HCT116 (cell line): ENCODE measurements around the gene KCND2. TPM values are rescaled to one million over a fixed set of nuclear protein-coding genes. Genes with fewer than 3 reads are reported as not detected.
A peak's percentile ranks its signal among the peaks of the same experiment; 100 is the strongest.

Experiments used
- ATAC-seq: fragments of 200-7000 bp; cut with Tn5 transposase; 2 replicates; pipeline ENCODE4 v1.9.1; 2020; ENCODE audit warnings: mild to moderate bottlenecking, moderate library complexity
- BruUV-seq: library from RNA; stranded (reverse); fragments of 400-500 nt; replicated peaks from 2 replicates; lab custom pipeline; 2021; lab: Mats Ljungman, UMichigan
- CTCF ChIA-PET: fragments of 300-600 bp; sonication (Branson Sonifier 250); formaldehyde crosslinking; loops from one replicate; lab custom pipeline; 2021; ENCODE audit warnings: antibody characterized with exemption; lab: Charles Lee
- POLR2A ChIA-PET: fragments of 300-600, 350-600 bp; sonication (Branson Sonifier 250); formaldehyde crosslinking; loops from one replicate; lab custom pipeline; 2021; ENCODE audit warnings: antibody characterized with exemption; lab: Charles Lee
- RAD21 ChIA-PET, 2 experiments: fragments of 300-600 bp; sonication (Branson Sonifier 250); formaldehyde crosslinking; loops; one replicate each; lab custom pipeline; 2023; ENCODE audit warnings: low total read pairs in 2 of 2; ENCODE audit not compliant: uncharacterized antibody in 2 of 2, unreplicated experiment in 2 of 2, low non-redundant PET in 1 of 2; lab: Charles Lee
- DNase-seq: peaks from one replicate; pipeline ENCODE4 v3.0.0-alpha.2; 2010; ENCODE audit warnings: low read depth, low spot score
- H2AFZ ChIP-seq: fragments of 200-600 bp; shearing (Covaris generic), sonication (generic); 2 replicates; pipeline ENCODE4 v1.6.1; 2017; ENCODE audit warnings: low read depth, mixed run types, mixed read lengths, antibody characterized with exemption, low read length; ENCODE audit not compliant: poor library complexity, severe bottlenecking
- H3K27ac ChIP-seq: 2 replicates; pipeline ENCODE4 v1.5.1; 2012; ENCODE audit warnings: low read depth, low read length
- H3K27me3 ChIP-seq: fragments of 200-600 bp; sonication (generic); 2 replicates; pipeline ENCODE4 v1.6.1; 2016; ENCODE audit warnings: mixed run types, low read length, mixed read lengths; ENCODE audit not compliant: insufficient read depth
- H3K36me3 ChIP-seq, 2 experiments: fragments of 200-500 bp in 1 of 2; fragments of 200-600 bp in 1 of 2; sonication (Bioruptor generic) in 1 of 2; sonication (generic) in 1 of 2; 2 replicates each; pipeline versions ENCODE4 v1.5.1 to v1.6.1; 2014 to 2016; ENCODE audit warnings: low read length in 2 of 2, inconsistent platforms in 1 of 2, mixed read lengths in 1 of 2, mixed run types in 1 of 2; ENCODE audit not compliant: insufficient read depth in 2 of 2, control insufficient read depth in 1 of 2
- H3K4me1 ChIP-seq, 2 experiments: fragments of 200-600 bp in 1 of 2; sonication (generic) in 1 of 2; 2 replicates each; pipeline versions ENCODE4 v1.5.1 to v1.6.1; 2012 to 2017; ENCODE audit warnings: low read length in 2 of 2, inconsistent platforms in 1 of 2, mild to moderate bottlenecking in 1 of 2, mixed read lengths in 1 of 2, mixed run types in 1 of 2, moderate library complexity in 1 of 2; ENCODE audit not compliant: insufficient read depth in 2 of 2, control insufficient read depth in 1 of 2
- H3K4me2 ChIP-seq: fragments of 200-600 bp; sonication (generic); 2 replicates; pipeline ENCODE4 v1.6.1; 2017; ENCODE audit warnings: mixed run types, low read length, mixed read lengths
- H3K4me3 ChIP-seq, 2 experiments: fragments of 200-600 bp in 1 of 2; sonication (generic) in 1 of 2; replicated peaks in 1 of 2; 2 replicates each; pipeline ENCODE4 v1.5.1; 2011 to 2016; ENCODE audit warnings: low read length in 2 of 2, control low read depth in 1 of 2, low read depth in 1 of 2, mild to moderate bottlenecking in 1 of 2, mixed read lengths in 1 of 2, mixed run types in 1 of 2
- H3K79me2 ChIP-seq: fragments of 200-600 bp; sonication (generic); 2 replicates; pipeline ENCODE4 v1.6.1; 2017; ENCODE audit warnings: mild to moderate bottlenecking, mixed run types, low read length, moderate library complexity, mixed read lengths; ENCODE audit not compliant: insufficient read depth
- H3K9ac ChIP-seq: fragments of 200-600 bp; sonication (generic); 2 replicates; pipeline ENCODE4 v1.6.1; 2016; ENCODE audit warnings: low read length, mixed read lengths
- H3K9me2 ChIP-seq: fragments of 200-600 bp; sonication (generic), shearing (Covaris generic); 2 replicates; pipeline ENCODE4 v1.6.1; 2017; ENCODE audit warnings: mixed run types, mild to moderate bottlenecking, moderate library complexity; ENCODE audit not compliant: insufficient read depth
- H3K9me3 ChIP-seq, 2 experiments: fragments of 200-500 bp in 1 of 2; fragments of 200-600 bp in 1 of 2; sonication (Bioruptor generic) in 1 of 2; sonication (generic) in 1 of 2; 2 replicates each; pipeline ENCODE4 v1.6.1; 2014 to 2017; ENCODE audit warnings: low read length in 2 of 2, mixed read lengths in 2 of 2, inconsistent platforms in 1 of 2, low read depth in 1 of 2, mild to moderate bottlenecking in 1 of 2, mixed run types in 1 of 2, moderate library complexity in 1 of 2; ENCODE audit not compliant: control insufficient read depth in 1 of 2, insufficient read depth in 1 of 2
- H4K20me1 ChIP-seq: fragments of 200-600 bp; sonication (generic), shearing (Covaris generic); 2 replicates; pipeline ENCODE4 v1.6.1; 2017; ENCODE audit warnings: mixed run types, mild to moderate bottlenecking, moderate library complexity; ENCODE audit not compliant: insufficient read depth
- CEBPB ChIP-seq: IDR thresholded peaks from 2 replicates; pipeline ENCODE4 v1.6.1; 2012; ENCODE audit warnings: low read depth
- ELF1 ChIP-seq: IDR thresholded peaks from 2 replicates; pipeline ENCODE4 v1.6.1; 2012; ENCODE audit warnings: low read depth, borderline replicate concordance
- POLR2A ChIP-seq: IDR thresholded peaks from 2 replicates; pipeline ENCODE4 v1.7.0; 2011; ENCODE audit warnings: borderline replicate concordance; ENCODE audit not compliant: insufficient read depth, insufficient read length; ENCODE audit errors: extremely low read depth
- POLR2AphosphoS5 ChIP-seq: IDR thresholded peaks from 2 replicates; pipeline ENCODE4 v1.6.1; 2011; ENCODE audit warnings: mild to moderate bottlenecking, low read depth, low read length, moderate library complexity
- SP1 ChIP-seq: IDR thresholded peaks from 2 replicates; pipeline ENCODE4 v1.6.1; 2012; ENCODE audit warnings: low read depth
- ZNF274 ChIP-seq: fragments of 200-500 bp; sonication (Bioruptor generic); IDR thresholded peaks from 2 replicates; pipeline ENCODE4 v1.6.1; 2014; ENCODE audit warnings: mild to moderate bottlenecking, low read depth, low read length, inconsistent platforms
- intact Hi-C: fragments of 100-400 bp; cut with micrococcal nuclease; formaldehyde crosslinking; loops from 2 replicates; pipeline ENCODE4 v1.10.0; 2022
- total RNA-seq: library from RNA; stranded (reverse); gene quantifications from one replicate; pipeline ENCODE4 v1.2.1, GENCODE V29; 2021; ENCODE audit not compliant: unreplicated experiment
- TF ChIP-seq, protein P1 (sequence below): IDR thresholded peaks from 2 replicates; pipeline ENCODE4 v1.6.1; 2011; ENCODE audit warnings: mild to moderate bottlenecking, low read length, moderate library complexity; ENCODE audit not compliant: insufficient replicate concordance; ENCODE audit errors: extremely low read depth
- TF ChIP-seq, protein P2 (sequence below): IDR thresholded peaks from 2 replicates; pipeline ENCODE4 v1.6.1; 2012
- TF ChIP-seq, protein P3 (sequence below): IDR thresholded peaks from 2 replicates; pipeline ENCODE4 v1.6.1; 2012; ENCODE audit warnings: low read depth
- TF ChIP-seq, protein P4 (sequence below), 3 experiments: fragments of 200-600 bp in 1 of 3; sonication (generic) in 1 of 3; IDR thresholded peaks in 2 of 3; conservative IDR thresholded peaks in 1 of 3; 2 replicates each; pipeline ENCODE4 v1.5.1; 2012 to 2017; ENCODE audit warnings: low read depth in 2 of 3, low read length in 2 of 3, antibody characterized with exemption in 1 of 3, borderline replicate concordance in 1 of 3, control low read depth in 1 of 3, mild to moderate bottlenecking in 1 of 3, mixed read lengths in 1 of 3, mixed run types in 1 of 3, moderate library complexity in 1 of 3; ENCODE audit not compliant: insufficient read depth in 1 of 3

The KCND2 gene
- total RNA-seq, 1 experiment from 2014 or later: 0.05 TPM

DNA sequence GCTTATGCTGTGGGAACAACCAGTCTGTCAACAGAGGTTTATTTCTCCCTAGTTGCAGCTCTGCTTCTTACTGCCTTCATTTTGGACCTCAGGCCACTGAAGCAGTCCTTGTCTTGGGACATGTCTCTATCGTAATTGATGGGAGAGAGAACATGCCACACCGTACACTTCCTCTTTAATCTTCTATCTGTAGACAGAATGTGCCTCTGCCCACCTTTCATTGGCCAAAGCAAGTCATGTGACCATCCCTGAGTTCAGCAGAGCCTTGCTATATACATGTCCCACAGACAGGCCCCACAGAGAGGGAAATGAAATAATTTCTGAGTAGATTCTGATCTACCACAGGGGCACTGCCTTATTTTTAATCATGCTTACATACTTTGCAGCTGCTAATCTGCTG, 98.0 kb downstream of the KCND2 start:
- no peak for TF ChIP-seq ZNF274
- TF ChIP-seq, protein P1, sequence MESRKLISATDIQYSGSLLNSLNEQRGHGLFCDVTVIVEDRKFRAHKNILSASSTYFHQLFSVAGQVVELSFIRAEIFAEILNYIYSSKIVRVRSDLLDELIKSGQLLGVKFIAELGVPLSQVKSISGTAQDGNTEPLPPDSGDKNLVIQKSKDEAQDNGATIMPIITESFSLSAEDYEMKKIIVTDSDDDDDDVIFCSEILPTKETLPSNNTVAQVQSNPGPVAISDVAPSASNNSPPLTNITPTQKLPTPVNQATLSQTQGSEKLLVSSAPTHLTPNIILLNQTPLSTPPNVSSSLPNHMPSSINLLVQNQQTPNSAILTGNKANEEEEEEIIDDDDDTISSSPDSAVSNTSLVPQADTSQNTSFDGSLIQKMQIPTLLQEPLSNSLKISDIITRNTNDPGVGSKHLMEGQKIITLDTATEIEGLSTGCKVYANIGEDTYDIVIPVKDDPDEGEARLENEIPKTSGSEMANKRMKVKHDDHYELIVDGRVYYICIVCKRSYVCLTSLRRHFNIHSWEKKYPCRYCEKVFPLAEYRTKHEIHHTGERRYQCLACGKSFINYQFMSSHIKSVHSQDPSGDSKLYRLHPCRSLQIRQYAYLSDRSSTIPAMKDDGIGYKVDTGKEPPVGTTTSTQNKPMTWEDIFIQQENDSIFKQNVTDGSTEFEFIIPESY: no peak
- no peak for TF ChIP-seq ELF1
- no peak for TF ChIP-seq CEBPB
- TF ChIP-seq, all 23 proteins: peak for 0
- Histone ChIP-seq H2AFZ (no peak overlapping the region), H3K36me3 (no peaks in the 10 kb centered on the region), H3K9me2 (no peaks in the 10 kb centered on the region), H3K27ac (no peak overlapping the region), H4K20me1 (no peaks in the 10 kb centered on the region), H3K4me3 (no peak overlapping the region), H3K79me2 (no peaks in the 10 kb centered on the region), H3K9ac (no peak overlapping the region), H3K27me3 (no peaks in the 10 kb centered on the region), H3K9me3 (no peaks in the 10 kb centered on the region), H3K4me2 (no peak overlapping the region), H3K4me1 (no peaks in the 10 kb centered on the region)
- ChIA-PET RAD21 (no interaction called here), POLR2A (no interaction called here), CTCF (no interaction called here)
- BruUV-seq: no TSS peak
- intact Hi-C loops: no loop called here
- DNase-seq (no peak), ATAC-seq (peak; percentile 57; the same call in 1 of the 2 replicates)

DNA sequence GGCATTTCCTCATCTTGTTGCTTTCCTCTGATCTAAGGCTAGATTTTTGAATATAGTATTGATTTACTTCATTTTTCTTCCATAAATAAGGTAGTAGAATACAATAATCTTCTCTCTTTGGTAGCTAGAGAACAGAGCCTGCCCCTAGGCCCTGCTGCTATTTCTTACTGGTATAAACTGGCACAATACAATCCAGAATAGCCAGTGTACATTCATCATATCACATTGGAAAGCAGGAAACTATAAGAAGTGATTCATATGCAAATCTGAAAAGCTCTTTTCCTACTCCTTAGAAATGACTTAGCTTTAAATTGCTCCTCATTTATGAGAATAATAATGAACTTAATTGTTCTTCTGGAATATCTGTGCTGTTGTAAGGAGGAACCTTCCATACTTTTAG, 100.2 kb downstream of the KCND2 start:
- ATAC-seq (no peak), DNase-seq (no peak)
- no peak overlapping the region for H3K4me3 ChIP-seq
- no TSS peak for BruUV-seq
- no peaks in the 10 kb centered on the region for H3K9me3 ChIP-seq
- no peak overlapping the region for H3K9ac ChIP-seq
- ChIA-PET POLR2A (no interaction called here), RAD21 (no interaction called here), CTCF (no interaction called here)
- H3K36me3 ChIP-seq: no peaks in the 10 kb centered on the region
- H2AFZ ChIP-seq: peak overlapping the region; percentile 45
- no peaks in the 10 kb centered on the region for H3K9me2 ChIP-seq
- H3K27me3 ChIP-seq: no peaks in the 10 kb centered on the region
- H3K4me2 ChIP-seq: no peak overlapping the region
- intact Hi-C loops: no loop called here
- H3K27ac ChIP-seq: no peak overlapping the region
- no peaks in the 10 kb centered on the region for H3K4me1 ChIP-seq
- H3K79me2 ChIP-seq: no peaks in the 10 kb centered on the region
- no peaks in the 10 kb centered on the region for H4K20me1 ChIP-seq
- TF ChIP-seq SP1 (no peak), POLR2A (no peak), POLR2AphosphoS5 (no peak), CEBPB (no peak), ZNF274 (no peak)
- TF ChIP-seq, protein P2, sequence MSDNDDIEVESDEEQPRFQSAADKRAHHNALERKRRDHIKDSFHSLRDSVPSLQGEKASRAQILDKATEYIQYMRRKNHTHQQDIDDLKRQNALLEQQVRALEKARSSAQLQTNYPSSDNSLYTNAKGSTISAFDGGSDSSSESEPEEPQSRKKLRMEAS: no peak
- TF ChIP-seq, protein P3, sequence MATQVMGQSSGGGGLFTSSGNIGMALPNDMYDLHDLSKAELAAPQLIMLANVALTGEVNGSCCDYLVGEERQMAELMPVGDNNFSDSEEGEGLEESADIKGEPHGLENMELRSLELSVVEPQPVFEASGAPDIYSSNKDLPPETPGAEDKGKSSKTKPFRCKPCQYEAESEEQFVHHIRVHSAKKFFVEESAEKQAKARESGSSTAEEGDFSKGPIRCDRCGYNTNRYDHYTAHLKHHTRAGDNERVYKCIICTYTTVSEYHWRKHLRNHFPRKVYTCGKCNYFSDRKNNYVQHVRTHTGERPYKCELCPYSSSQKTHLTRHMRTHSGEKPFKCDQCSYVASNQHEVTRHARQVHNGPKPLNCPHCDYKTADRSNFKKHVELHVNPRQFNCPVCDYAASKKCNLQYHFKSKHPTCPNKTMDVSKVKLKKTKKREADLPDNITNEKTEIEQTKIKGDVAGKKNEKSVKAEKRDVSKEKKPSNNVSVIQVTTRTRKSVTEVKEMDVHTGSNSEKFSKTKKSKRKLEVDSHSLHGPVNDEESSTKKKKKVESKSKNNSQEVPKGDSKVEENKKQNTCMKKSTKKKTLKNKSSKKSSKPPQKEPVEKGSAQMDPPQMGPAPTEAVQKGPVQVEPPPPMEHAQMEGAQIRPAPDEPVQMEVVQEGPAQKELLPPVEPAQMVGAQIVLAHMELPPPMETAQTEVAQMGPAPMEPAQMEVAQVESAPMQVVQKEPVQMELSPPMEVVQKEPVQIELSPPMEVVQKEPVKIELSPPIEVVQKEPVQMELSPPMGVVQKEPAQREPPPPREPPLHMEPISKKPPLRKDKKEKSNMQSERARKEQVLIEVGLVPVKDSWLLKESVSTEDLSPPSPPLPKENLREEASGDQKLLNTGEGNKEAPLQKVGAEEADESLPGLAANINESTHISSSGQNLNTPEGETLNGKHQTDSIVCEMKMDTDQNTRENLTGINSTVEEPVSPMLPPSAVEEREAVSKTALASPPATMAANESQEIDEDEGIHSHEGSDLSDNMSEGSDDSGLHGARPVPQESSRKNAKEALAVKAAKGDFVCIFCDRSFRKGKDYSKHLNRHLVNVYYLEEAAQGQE: no peak
- TF ChIP-seq, protein P4, sequence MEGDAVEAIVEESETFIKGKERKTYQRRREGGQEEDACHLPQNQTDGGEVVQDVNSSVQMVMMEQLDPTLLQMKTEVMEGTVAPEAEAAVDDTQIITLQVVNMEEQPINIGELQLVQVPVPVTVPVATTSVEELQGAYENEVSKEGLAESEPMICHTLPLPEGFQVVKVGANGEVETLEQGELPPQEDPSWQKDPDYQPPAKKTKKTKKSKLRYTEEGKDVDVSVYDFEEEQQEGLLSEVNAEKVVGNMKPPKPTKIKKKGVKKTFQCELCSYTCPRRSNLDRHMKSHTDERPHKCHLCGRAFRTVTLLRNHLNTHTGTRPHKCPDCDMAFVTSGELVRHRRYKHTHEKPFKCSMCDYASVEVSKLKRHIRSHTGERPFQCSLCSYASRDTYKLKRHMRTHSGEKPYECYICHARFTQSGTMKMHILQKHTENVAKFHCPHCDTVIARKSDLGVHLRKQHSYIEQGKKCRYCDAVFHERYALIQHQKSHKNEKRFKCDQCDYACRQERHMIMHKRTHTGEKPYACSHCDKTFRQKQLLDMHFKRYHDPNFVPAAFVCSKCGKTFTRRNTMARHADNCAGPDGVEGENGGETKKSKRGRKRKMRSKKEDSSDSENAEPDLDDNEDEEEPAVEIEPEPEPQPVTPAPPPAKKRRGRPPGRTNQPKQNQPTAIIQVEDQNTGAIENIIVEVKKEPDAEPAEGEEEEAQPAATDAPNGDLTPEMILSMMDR (IDR thresholded peaks at IDR 0.05 in 2 of 3, conservative IDR thresholded peaks at IDR 0.05 in 1 of 3; ENCODE audit: borderline replicate concordance in 1 of 3, insufficient read depth in 1 of 3, low read depth in 2 of 3, low read length in 2 of 3): no peak
